ENCODE results near the gene CITED1.

CITED1 gene

GRCh38 chrX:72260448-72260847 lies 45.3 kb downstream of the CITED1 start:
- Histone ChIP-seq H3K4me1 (ENCODE audit: control insufficient read depth, insufficient read depth, low read length) (no peaks in the 10 kb centered on the region), H3K9me3 (ENCODE audit: control insufficient read depth, insufficient read depth, low read length) (peaks cover 3% of the 10 kb centered on the region), H3K36me3 (ENCODE audit: control insufficient read depth, insufficient read depth, low read length) (no peaks in the 10 kb centered on the region), H3K4me3 (ENCODE audit: low read depth, low read length) (no peak overlapping the region), H3K9ac (ENCODE audit: low read depth, low read length) (no peak overlapping the region), H3K27me3 (ENCODE audit: control insufficient read depth, insufficient read depth, low read length) (no peaks in the 10 kb centered on the region)

- no peak overlapping the region for H3K4me3 ChIP-seq (ENCODE audit: low read depth, low read length)
- H3K9ac ChIP-seq (ENCODE audit: low read depth, low read length), result no peak overlapping the region
- H3K9me3 ChIP-seq (ENCODE audit: control insufficient read depth, insufficient read depth, low read length), result peaks cover 3% of the 10 kb centered on the region
- no peaks in the 10 kb centered on the region for H3K27me3 ChIP-seq (ENCODE audit: control insufficient read depth, insufficient read depth, low read length)
- no peaks in the 10 kb centered on the region for H3K4me1 ChIP-seq (ENCODE audit: control insufficient read depth, insufficient read depth, low read length)
- no peaks in the 10 kb centered on the region for H3K36me3 ChIP-seq (ENCODE audit: control insufficient read depth, insufficient read depth, low read length)
Observed at GRCh38 chrX:72258174-72258573, 47.5 kb downstream of the CITED1 start.

DNA sequence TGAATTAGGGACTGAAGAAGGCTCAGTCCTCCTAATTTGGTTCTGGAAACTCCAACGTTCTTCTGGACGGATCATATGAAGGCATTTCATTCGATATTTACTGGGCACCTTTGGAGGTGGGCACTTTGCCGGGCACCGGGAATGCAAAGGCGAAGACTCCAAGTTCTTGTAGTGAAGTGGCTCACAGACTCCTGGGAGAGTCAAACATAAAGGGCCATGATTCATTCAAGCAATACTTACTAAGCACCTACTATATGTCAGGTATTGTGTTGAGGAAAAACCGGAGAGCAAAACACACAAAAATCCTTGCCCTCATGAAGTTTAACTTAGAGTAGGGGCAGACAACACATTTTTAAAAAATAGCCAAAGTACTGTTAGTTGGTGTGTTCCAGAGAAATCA lies 49.9 kb downstream of the CITED1 start:
- Histone ChIP-seq H3K9me3 (ENCODE audit: control insufficient read depth, insufficient read depth, low read length) (peaks cover 3% of the 10 kb centered on the region), H3K9ac (ENCODE audit: low read depth, low read length) (no peak overlapping the region)

GRCh38 chrX:72255445-72255844 lies 50.3 kb downstream of the CITED1 start:
- Histone ChIP-seq H3K27me3 (ENCODE audit: control insufficient read depth, insufficient read depth, low read length) (no peaks in the 10 kb centered on the region), H3K9ac (ENCODE audit: low read depth, low read length) (no peak overlapping the region), H3K4me1 (ENCODE audit: control insufficient read depth, insufficient read depth, low read length) (no peaks in the 10 kb centered on the region), H3K9me3 (ENCODE audit: control insufficient read depth, insufficient read depth, low read length) (peaks cover 3% of the 10 kb centered on the region), H3K4me3 (ENCODE audit: low read depth, low read length) (peak overlapping the region; percentile 30), H3K36me3 (ENCODE audit: control insufficient read depth, insufficient read depth, low read length) (no peaks in the 10 kb centered on the region)

More for the DNA sequence above, 49.9 kb downstream of the CITED1 start:
- no peaks in the 10 kb centered on the region for H3K36me3 ChIP-seq (ENCODE audit: control insufficient read depth, insufficient read depth, low read length)
- H3K4me1 ChIP-seq (ENCODE audit: control insufficient read depth, insufficient read depth, low read length), result no peaks in the 10 kb centered on the region
- H3K27me3 ChIP-seq (ENCODE audit: control insufficient read depth, insufficient read depth, low read length), result no peaks in the 10 kb centered on the region
- peak overlapping the region; percentile 30 for H3K4me3 ChIP-seq (ENCODE audit: low read depth, low read length)

DNA sequence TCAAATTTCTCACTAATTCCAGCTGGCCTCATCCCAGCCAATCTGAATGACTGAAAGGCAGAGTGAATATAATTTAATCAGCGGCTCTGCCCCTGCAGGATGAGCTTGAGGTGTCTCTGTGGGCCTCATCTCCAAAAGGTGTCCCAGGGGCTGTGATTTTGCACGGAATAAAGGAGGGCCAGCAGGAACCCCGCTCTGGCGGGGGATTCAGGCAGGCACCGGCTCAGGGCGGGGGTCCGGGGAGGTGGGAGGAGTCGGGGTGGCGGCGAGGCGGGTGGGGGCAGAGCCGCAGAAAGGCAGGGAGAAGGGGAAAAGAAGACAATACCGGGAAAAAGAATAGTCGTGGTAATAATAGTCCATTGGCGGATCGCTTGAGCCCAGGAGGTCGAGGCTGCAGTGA lies 50.9 kb downstream of the CITED1 start:
- Histone ChIP-seq H3K4me1 (ENCODE audit: control insufficient read depth, insufficient read depth, low read length) (no peaks in the 10 kb centered on the region), H3K9me3 (ENCODE audit: control insufficient read depth, insufficient read depth, low read length) (peaks cover 3% of the 10 kb centered on the region), H3K27me3 (ENCODE audit: control insufficient read depth, insufficient read depth, low read length) (no peaks in the 10 kb centered on the region), H3K4me3 (ENCODE audit: low read depth, low read length) (no peak overlapping the region), H3K9ac (ENCODE audit: low read depth, low read length) (peak overlapping the region; percentile 32), H3K36me3 (ENCODE audit: control insufficient read depth, insufficient read depth, low read length) (no peaks in the 10 kb centered on the region)

DNA sequence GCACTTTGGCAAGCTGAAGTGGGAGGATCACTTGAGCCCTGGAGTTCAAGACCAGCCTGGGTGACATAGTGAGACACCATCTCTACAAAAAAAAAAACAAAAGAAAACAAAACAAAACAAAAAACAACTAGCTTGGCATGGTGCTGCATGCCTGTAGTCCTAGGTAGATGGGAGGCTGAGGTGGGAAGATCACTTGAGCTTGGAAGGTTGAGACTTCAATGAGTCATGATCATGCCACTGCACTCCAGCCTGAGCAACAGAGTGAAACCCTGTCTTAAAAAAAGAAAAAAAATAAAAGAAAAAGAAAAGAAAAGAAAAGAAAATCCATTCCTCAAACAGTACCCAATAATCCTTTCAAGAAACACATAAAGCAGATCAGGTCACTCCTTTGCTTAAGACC lies 52.0 kb downstream of the CITED1 start:
- Histone ChIP-seq H3K9ac (ENCODE audit: low read depth, low read length) (no peak overlapping the region), H3K27me3 (ENCODE audit: control insufficient read depth, insufficient read depth, low read length) (no peaks in the 10 kb centered on the region), H3K36me3 (ENCODE audit: control insufficient read depth, insufficient read depth, low read length) (no peaks in the 10 kb centered on the region), H3K9me3 (ENCODE audit: control insufficient read depth, insufficient read depth, low read length) (peaks cover 3% of the 10 kb centered on the region), H3K4me3 (ENCODE audit: low read depth, low read length) (no peak overlapping the region), H3K4me1 (ENCODE audit: control insufficient read depth, insufficient read depth, low read length) (no peaks in the 10 kb centered on the region)

All from iPS-15b (cell line).